ENCODE results near the gene FOXK1. TPM values are rescaled to one million over a fixed set of nuclear protein-coding genes. Genes with fewer than 3 reads are reported as not detected.

FOXK1 gene
- total RNA-seq, 6 experiments from 2014 or later, result 3.8 to 8.4 (median 6.9) TPM

GRCh38 chr7:4759211-4759610 lies 77.1 kb downstream of the FOXK1 start:
- intact Hi-C loops (cut with DNase I), result loop anchor here in 1 of 2 donors (10.0 kb wide), 1 partner anchor 144 kb away; no protein-coding TSS in a partner anchor
- TF ChIP-seq CTCF (IDR thresholded peaks at IDR 0.05) (no peak), POLR2A (IDR thresholded peaks at IDR 0.05) (no peak)
- no peak overlapping the region for H3K27ac ChIP-seq
- peak in 1 of 4 donors; percentile 3 for ATAC-seq
- no peaks in the 10 kb centered on the region for H3K9me3 ChIP-seq
- peaks cover 0 to 87% (median 31%) of the 10 kb centered on the region in 4 donors for H3K36me3 ChIP-seq
- DNase-seq, result peak in 1 of 3 donors; percentile 43
- WGBS (ENCODE audit: insufficient coverage, low coverage, low lambda C conversion rate, missing lambda C conversion rate), result no CpG with 5 or more reads among the region's 40 CpGs
- no peak overlapping the region for H3K4me3 ChIP-seq
- H3K4me1 ChIP-seq, result no peaks in the 10 kb centered on the region
- no peaks in the 10 kb centered on the region for H3K27me3 ChIP-seq

GRCh38 chr7:4760952-4761351 lies 78.9 kb downstream of the FOXK1 start:
- 97% methylated on average over 11 of the region's 26 CpGs for WGBS (ENCODE audit: insufficient coverage, low coverage, low lambda C conversion rate, missing lambda C conversion rate)
- intact Hi-C loops (cut with DNase I), result no loop called here
- Histone ChIP-seq H3K4me3 (no peak overlapping the region), H3K9me3 (no peaks in the 10 kb centered on the region), H3K27ac (no peak overlapping the region), H3K4me1 (no peaks in the 10 kb centered on the region), H3K36me3 (peaks cover 0 to 70% (median 24%) of the 10 kb centered on the region in 4 donors), H3K27me3 (no peaks in the 10 kb centered on the region)
- DNase-seq (peak in 1 of 3 donors; percentile 42), ATAC-seq (no peak)
- TF ChIP-seq POLR2A (IDR thresholded peaks at IDR 0.05), result no peak
- TF ChIP-seq CTCF (IDR thresholded peaks at IDR 0.05), result no peak

DNA sequence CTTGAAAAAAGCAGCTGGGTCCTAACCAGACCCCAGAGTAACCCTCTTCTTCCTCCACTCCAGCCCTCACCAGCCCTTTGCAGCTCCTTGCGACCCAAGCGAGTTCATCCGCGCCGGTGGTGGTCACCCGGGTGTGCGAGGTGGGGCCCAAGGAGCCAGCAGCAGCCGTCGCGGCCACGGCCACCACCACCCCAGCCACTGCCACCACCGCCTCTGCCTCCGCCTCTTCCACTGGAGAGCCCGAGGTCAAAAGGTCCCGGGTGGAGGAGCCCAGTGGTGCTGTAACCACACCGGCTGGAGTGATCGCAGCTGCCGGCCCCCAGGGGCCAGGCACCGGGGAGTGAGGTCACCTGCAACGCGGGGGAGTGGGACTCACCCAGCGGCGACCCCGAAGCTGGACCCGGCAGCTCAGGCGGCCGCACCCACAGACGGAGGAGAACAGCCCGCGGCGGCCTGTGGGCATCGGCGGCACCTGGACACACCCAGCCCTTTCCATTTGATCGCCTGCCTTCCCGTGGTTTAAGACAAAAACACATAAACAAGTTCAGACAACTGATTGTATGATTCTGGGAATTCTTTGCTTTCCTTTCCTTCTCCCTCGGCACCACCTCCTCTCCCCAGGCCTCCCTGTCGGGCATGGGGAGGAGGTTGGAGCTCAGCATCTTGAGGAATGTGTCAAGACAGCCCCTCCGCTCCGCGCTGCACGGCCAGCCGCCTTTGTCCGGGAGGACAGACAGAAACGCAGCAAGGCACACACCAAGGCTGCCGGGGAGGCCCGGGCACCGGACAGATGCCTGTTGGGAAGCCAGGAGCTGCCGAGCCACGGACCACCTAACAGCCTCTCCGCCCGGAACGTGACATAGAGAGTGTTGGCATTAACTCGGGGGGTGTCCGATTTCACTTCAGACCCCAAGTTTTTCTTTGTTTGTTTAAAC lies 80.3 kb downstream of the FOXK1 start:
- Histone ChIP-seq H3K36me3 (peaks cover 0 to 56% (median 24%) of the 10 kb centered on the region in 4 donors), H3K27me3 (no peaks in the 10 kb centered on the region), H3K4me1 (no peaks in the 10 kb centered on the region), H3K9me3 (no peaks in the 10 kb centered on the region), H3K4me3 (no peak overlapping the region), H3K27ac (no peak overlapping the region)
- TF ChIP-seq POLR2A (IDR thresholded peaks at IDR 0.05) (no peak), CTCF (IDR thresholded peaks at IDR 0.05) (no peak)
- no peak for DNase-seq
- intact Hi-C loops (cut with DNase I), result no loop called here
- 88% methylated on average over 10 of the region's 54 CpGs for WGBS (ENCODE audit: insufficient coverage, low coverage, low lambda C conversion rate, missing lambda C conversion rate)
- ATAC-seq, result peak in 1 of 4 donors; percentile 4

- Histone ChIP-seq H3K4me1 (no peaks in the 10 kb centered on the region), H3K4me3 (no peak overlapping the region), H3K27ac (no peak overlapping the region), H3K27me3 (no peaks in the 10 kb centered on the region), H3K36me3 (peaks cover 0 to 48% (median 20%) of the 10 kb centered on the region in 4 donors), H3K9me3 (no peaks in the 10 kb centered on the region)
- TF ChIP-seq POLR2A (IDR thresholded peaks at IDR 0.05), result no peak
- no peak for TF ChIP-seq CTCF (IDR thresholded peaks at IDR 0.05)
- ATAC-seq, result no peak
- DNase-seq, result no peak
- 99% methylated on average over 10 of the region's 32 CpGs for WGBS (ENCODE audit: insufficient coverage, low coverage, low lambda C conversion rate, missing lambda C conversion rate)
- intact Hi-C loops (cut with DNase I), result no loop called here
Observed at GRCh38 chr7:4763091-4763793, 81.1 kb downstream of the FOXK1 start.

Data from right lobe of liver (tissue), 6 donors.